ENCODE data around the gene RHOD.

The RHOD gene

GRCh38 chr11:67051945-67052488, 4.6 kb upstream of the RHOD start:
- TF ChIP-seq CSRNP3 (CRISPR knock-in tag; IDR thresholded peaks at IDR 0.05) (no peak), ARNTL (CRISPR knock-in tag; IDR thresholded peaks at IDR 0.05; ENCODE audit: borderline replicate concordance, low read depth) (no peak), ZNF8 (CRISPR knock-in tag; IDR thresholded peaks at IDR 0.05) (no peak), ZFP3 (CRISPR knock-in tag; IDR thresholded peaks at IDR 0.05) (no peak)
- no peak for ATAC-seq

GRCh38 chr11:67052891-67053290, 3.8 kb upstream of the RHOD start:
- ATAC-seq: no peak
- no peak for TF ChIP-seq CREB5 (CRISPR knock-in tag; IDR thresholded peaks at IDR 0.05; ENCODE audit: low read depth)
- TF ChIP-seq PPARA (CRISPR knock-in tag; IDR thresholded peaks at IDR 0.05; ENCODE audit: borderline replicate concordance): no peak
- TF ChIP-seq TOX (CRISPR knock-in tag; IDR thresholded peaks at IDR 0.05; ENCODE audit: borderline replicate concordance): no peak
- no peak for TF ChIP-seq ZNF8 (CRISPR knock-in tag; IDR thresholded peaks at IDR 0.05)
- TF ChIP-seq ZNF565 (CRISPR knock-in tag; conservative IDR thresholded peaks at IDR 0.05; ENCODE audit: low read depth): no peak
- TF ChIP-seq POU6F1 (CRISPR knock-in tag; IDR thresholded peaks at IDR 0.05; ENCODE audit: borderline replicate concordance, low read depth): no peak
- no peak for TF ChIP-seq ARNTL (CRISPR knock-in tag; IDR thresholded peaks at IDR 0.05; ENCODE audit: borderline replicate concordance, low read depth)
- no peak for TF ChIP-seq ESRRG (CRISPR knock-in tag; IDR thresholded peaks at IDR 0.05)
- no peak for TF ChIP-seq CSRNP3 (CRISPR knock-in tag; IDR thresholded peaks at IDR 0.05)
- TF ChIP-seq CSDC2 (CRISPR knock-in tag; IDR thresholded peaks at IDR 0.05): no peak
- TF ChIP-seq GLIS3 (CRISPR knock-in tag; IDR thresholded peaks at IDR 0.05): no peak
- TF ChIP-seq ZFP3 (CRISPR knock-in tag; IDR thresholded peaks at IDR 0.05): no peak
- TF ChIP-seq OSR1 (CRISPR knock-in tag; IDR thresholded peaks at IDR 0.05): no peak
- no peak for TF ChIP-seq ISL1 (CRISPR knock-in tag; IDR thresholded peaks at IDR 0.05)
- TF ChIP-seq SNAI2 (CRISPR knock-in tag; IDR thresholded peaks at IDR 0.05): no peak
- no peak for TF ChIP-seq RARB (CRISPR knock-in tag; IDR thresholded peaks at IDR 0.05)
- TF ChIP-seq BACH2 (CRISPR knock-in tag; IDR thresholded peaks at IDR 0.05; ENCODE audit: borderline replicate concordance): no peak

GRCh38 chr11:67053896-67054329, 2.7 kb upstream of the RHOD start:
- ATAC-seq: peak; percentile 91

GRCh38 chr11:67054346-67054835, 2.3 kb upstream of the RHOD start:
- ATAC-seq: peak; percentile 44
- TF ChIP-seq ZFP30 (CRISPR knock-in tag; IDR thresholded peaks at IDR 0.05): no peak
- TF ChIP-seq ZFP3 (CRISPR knock-in tag; IDR thresholded peaks at IDR 0.05): no peak
- TF ChIP-seq ISL1 (CRISPR knock-in tag; IDR thresholded peaks at IDR 0.05): no peak
- TF ChIP-seq BACH2 (CRISPR knock-in tag; IDR thresholded peaks at IDR 0.05; ENCODE audit: borderline replicate concordance): no peak
- no peak for TF ChIP-seq RARB (CRISPR knock-in tag; IDR thresholded peaks at IDR 0.05)
- TF ChIP-seq CSDC2 (CRISPR knock-in tag; IDR thresholded peaks at IDR 0.05): no peak
- TF ChIP-seq PATZ1 (CRISPR knock-in tag; IDR thresholded peaks at IDR 0.05; ENCODE audit: borderline replicate concordance): no peak
- no peak for TF ChIP-seq ZNF8 (CRISPR knock-in tag; IDR thresholded peaks at IDR 0.05)
- TF ChIP-seq GLIS3 (CRISPR knock-in tag; IDR thresholded peaks at IDR 0.05): no peak
- TF ChIP-seq ARNTL (CRISPR knock-in tag; IDR thresholded peaks at IDR 0.05; ENCODE audit: borderline replicate concordance, low read depth): no peak
- TF ChIP-seq CSRNP3 (CRISPR knock-in tag; IDR thresholded peaks at IDR 0.05): no peak
- no peak for TF ChIP-seq OSR1 (CRISPR knock-in tag; IDR thresholded peaks at IDR 0.05)

More at GRCh38 chr11:67053896-67054329, 2.7 kb upstream of the RHOD start:
- TF ChIP-seq RARB (CRISPR knock-in tag; IDR thresholded peaks at IDR 0.05): no peak
- TF ChIP-seq GLIS3 (CRISPR knock-in tag; IDR thresholded peaks at IDR 0.05): no peak
- no peak for TF ChIP-seq ZFP3 (CRISPR knock-in tag; IDR thresholded peaks at IDR 0.05)
- no peak for TF ChIP-seq ZNF565 (CRISPR knock-in tag; conservative IDR thresholded peaks at IDR 0.05; ENCODE audit: low read depth)
- no peak for TF ChIP-seq SNAI2 (CRISPR knock-in tag; IDR thresholded peaks at IDR 0.05)
- no peak for TF ChIP-seq PPARA (CRISPR knock-in tag; IDR thresholded peaks at IDR 0.05; ENCODE audit: borderline replicate concordance)
- no peak for TF ChIP-seq CREB5 (CRISPR knock-in tag; IDR thresholded peaks at IDR 0.05; ENCODE audit: low read depth)

Measured in SK-N-SH treated with all-trans-retinoic acid at 6 μM for 48 hours (cell line).